OCI-LY3 (cell line): ENCODE data around the gene RAVER1.

ENCODE experiments used
- H2AFZ ChIP-seq: fragments of 200-600, 300-600 bp; shearing (Covaris generic); 2 replicates; pipeline ENCODE4 v1.6.0; 2014; ENCODE audit warnings: antibody characterized with exemption, low read depth, low read length
- H3K27ac ChIP-seq: fragments of 200-600, 300-600 bp; sonication (generic); 2 replicates; pipeline ENCODE4 v1.5.1; 2014; ENCODE audit warnings: mild to moderate bottlenecking, low read length, moderate library complexity, mixed read lengths
- H3K27me3 ChIP-seq: fragments of 200-600, 300-600 bp; sonication (generic); 2 replicates; pipeline ENCODE4 v1.6.1; 2014; ENCODE audit warnings: low read depth, low read length, mixed read lengths
- H3K36me3 ChIP-seq: fragments of 200-600, 300-600 bp; sonication (generic); replicated peaks from 2 replicates; pipeline ENCODE3; 2014; ENCODE audit warnings: low read depth, low read length, mixed read lengths
- H3K4me1 ChIP-seq: fragments of 300-600, 200-600 bp; sonication (generic); 2 replicates; pipeline ENCODE4 v1.6.1; 2014; ENCODE audit warnings: low read length, mixed read lengths
- H3K4me2 ChIP-seq: fragments of 200-600, 300-600 bp; sonication (generic); 2 replicates; pipeline ENCODE4 v1.6.1; 2014; ENCODE audit warnings: low read length, mixed read lengths
- H3K4me3 ChIP-seq: fragments of 300-600, 200-600 bp; sonication (generic); 2 replicates; pipeline ENCODE4 v1.5.1; 2014; ENCODE audit warnings: antibody characterized with exemption, mild to moderate bottlenecking, low read length, moderate library complexity
- H3K79me2 ChIP-seq: fragments of 300-600, 200-600 bp; shearing (Covaris generic); 2 replicates; pipeline ENCODE4 v1.6.1; 2014; ENCODE audit warnings: mild to moderate bottlenecking, low read length, mixed read lengths
- H3K9ac ChIP-seq: fragments of 300-600, 200-600 bp; shearing (Covaris generic); 2 replicates; pipeline ENCODE4 v1.6.0; 2014; ENCODE audit warnings: mild to moderate bottlenecking, low read length, moderate library complexity
- H3K9me3 ChIP-seq: fragments of 200-600, 300-600 bp; shearing (Covaris generic); 2 replicates; pipeline ENCODE4 v1.6.1; 2014; ENCODE audit warnings: low read length, mixed read lengths; ENCODE audit not compliant: insufficient read depth
- H4K20me1 ChIP-seq: fragments of 200-600, 300-600 bp; sonication (generic); 2 replicates; pipeline ENCODE4 v1.6.1; 2016; ENCODE audit warnings: low read length, mixed read lengths; ENCODE audit not compliant: insufficient read depth
- CTCF ChIP-seq: fragments of 200-600, 300-600 bp; sonication (generic); IDR thresholded peaks from 2 replicates; pipeline ENCODE4 v1.5.1; 2014; ENCODE audit warnings: antibody characterized with exemption, low read length, low read depth
- EZH2phosphoT487 ChIP-seq: fragments of 200-600 bp; shearing (Covaris generic); IDR thresholded peaks from 2 replicates; pipeline ENCODE4 v1.6.1; 2018; ENCODE audit warnings: antibody characterized with exemption, mixed run types, low read depth

Gene RAVER1

GRCh38 chr19:10268071-10268470, 65.3 kb downstream of the RAVER1 start:
- Histone ChIP-seq H3K36me3 (peaks cover 13% of the 10 kb centered on the region), H3K4me3 (no peak overlapping the region), H3K9ac (no peak overlapping the region), H3K79me2 (peaks cover 36% of the 10 kb centered on the region), H3K27ac (no peak overlapping the region), H3K27me3 (no peaks in the 10 kb centered on the region), H3K4me2 (no peak overlapping the region), H2AFZ (no peak overlapping the region), H4K20me1 (peaks cover 5% of the 10 kb centered on the region), H3K9me3 (no peaks in the 10 kb centered on the region), H3K4me1 (peaks cover 11% of the 10 kb centered on the region)
- TF ChIP-seq EZH2phosphoT487: no peak
- TF ChIP-seq CTCF: no peak

GRCh38 chr19:10266706-10267105, 66.6 kb downstream of the RAVER1 start:
- TF ChIP-seq EZH2phosphoT487 (no peak), CTCF (no peak)
- H3K36me3 ChIP-seq: peaks cover under 1% of the 10 kb centered on the region
- no peak overlapping the region for H3K4me2 ChIP-seq
- H3K27ac ChIP-seq: no peak overlapping the region
- no peak overlapping the region for H2AFZ ChIP-seq
- H3K4me1 ChIP-seq: peaks cover 6% of the 10 kb centered on the region; the same call in 1 of the 2 replicates
- no peaks in the 10 kb centered on the region for H4K20me1 ChIP-seq
- no peak overlapping the region for H3K9ac ChIP-seq
- no peaks in the 10 kb centered on the region for H3K27me3 ChIP-seq
- no peaks in the 10 kb centered on the region for H3K9me3 ChIP-seq
- peaks cover 22% of the 10 kb centered on the region for H3K79me2 ChIP-seq
- H3K4me3 ChIP-seq: no peak overlapping the region
